Cerebellar cortex (tissue), 1 donor: Measurements from ENCODE around the gene TSPAN33.
"Not testable (repeated sequence)": the region's sequence is repeated elsewhere in the genome, so short reads cannot be mapped to it uniquely, and the experiment has no call there.

Source experiments
- DNase-seq: peaks from one replicate; pipeline ENCODE4 v3.0.0-alpha.2; 2015; ENCODE audit warnings: low spot score

TSPAN33 gene

DNA sequence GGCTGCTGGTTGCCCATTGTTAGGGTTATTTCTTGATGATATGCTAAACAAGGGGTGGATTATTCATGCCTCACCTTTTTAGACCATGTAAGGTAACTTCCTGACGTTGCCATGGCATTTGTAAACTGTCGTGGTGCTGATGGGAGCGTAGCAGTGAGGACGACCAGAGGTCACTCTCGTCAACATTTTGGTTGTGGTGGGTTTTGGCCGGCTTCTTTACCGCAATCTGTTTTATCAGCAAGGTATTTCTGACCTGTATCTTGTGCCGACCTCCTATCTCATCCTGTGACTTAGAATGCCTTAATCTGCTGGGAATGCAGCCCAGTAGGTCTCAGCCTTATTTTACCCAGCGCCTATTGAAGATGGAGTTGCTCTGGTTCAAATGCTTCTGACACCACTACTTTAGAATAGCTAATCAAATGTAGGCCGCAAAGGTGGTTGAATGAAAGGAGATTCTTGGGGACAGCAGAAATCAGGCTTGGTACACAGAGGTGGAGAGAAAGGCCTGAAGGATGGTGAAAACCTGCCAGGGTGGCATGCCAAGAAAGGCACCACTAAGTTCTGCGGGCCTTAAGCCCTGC lies 26.0 kb downstream of the TSPAN33 start:
- no peak for DNase-seq

DNA sequence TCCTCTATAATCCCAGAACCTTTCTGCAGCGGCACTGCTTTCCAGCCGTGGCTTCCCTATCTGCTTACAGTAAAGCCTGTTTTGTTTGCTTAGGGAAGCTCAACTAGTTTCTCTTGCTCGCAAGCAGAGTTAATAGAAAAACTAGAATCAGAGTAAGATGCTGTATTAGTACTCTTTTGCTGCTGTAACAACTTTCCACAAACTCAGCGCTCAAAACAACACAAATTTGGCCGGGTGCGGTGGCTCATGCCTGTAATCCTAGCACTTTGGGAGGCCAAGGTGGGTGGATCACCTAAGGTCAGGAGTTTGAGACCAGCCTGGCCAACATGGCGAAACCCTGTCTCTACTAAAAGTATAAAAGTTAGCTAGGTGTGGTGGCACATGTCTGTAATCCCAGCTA lies 29.4 kb downstream of the TSPAN33 start:
- not testable (repeated sequence) for DNase-seq

- no peak for DNase-seq
These were observed 32.6 kb downstream of the TSPAN33 start for GRCh38 chr7:129176916-129177710.

DNA sequence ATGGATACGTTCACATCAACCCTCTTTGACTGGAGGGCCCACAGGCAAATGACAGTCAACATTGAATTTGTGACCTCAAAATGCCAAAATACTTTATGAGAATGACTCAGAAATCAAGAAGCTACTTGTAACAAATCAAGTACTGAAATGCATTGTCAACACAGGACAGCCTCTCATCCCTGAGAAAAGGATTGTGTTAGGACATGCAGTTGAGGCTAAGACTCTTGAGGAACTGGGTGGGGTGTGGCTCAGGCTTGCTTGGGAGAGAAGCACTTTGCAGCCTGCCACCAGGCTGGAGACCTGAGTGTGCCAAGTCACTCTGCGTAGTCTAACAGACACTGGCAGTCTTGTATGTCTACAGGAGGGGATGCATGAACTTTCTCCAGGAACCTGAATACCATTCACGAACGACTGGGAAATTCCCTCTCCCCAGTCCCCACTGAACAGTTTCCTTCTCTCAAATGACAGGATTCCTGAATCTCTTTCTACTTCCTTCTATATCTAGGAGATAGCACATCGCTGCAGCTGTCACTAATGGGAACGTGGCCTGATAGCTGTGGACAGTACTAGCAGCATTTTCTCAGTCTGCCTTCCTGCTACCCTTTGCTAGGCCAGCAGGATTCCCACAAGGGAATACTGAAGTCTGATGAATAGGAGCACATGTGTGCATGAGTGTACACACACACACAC lies 40.6 kb downstream of the TSPAN33 start:
- DNase-seq = no peak

DNA sequence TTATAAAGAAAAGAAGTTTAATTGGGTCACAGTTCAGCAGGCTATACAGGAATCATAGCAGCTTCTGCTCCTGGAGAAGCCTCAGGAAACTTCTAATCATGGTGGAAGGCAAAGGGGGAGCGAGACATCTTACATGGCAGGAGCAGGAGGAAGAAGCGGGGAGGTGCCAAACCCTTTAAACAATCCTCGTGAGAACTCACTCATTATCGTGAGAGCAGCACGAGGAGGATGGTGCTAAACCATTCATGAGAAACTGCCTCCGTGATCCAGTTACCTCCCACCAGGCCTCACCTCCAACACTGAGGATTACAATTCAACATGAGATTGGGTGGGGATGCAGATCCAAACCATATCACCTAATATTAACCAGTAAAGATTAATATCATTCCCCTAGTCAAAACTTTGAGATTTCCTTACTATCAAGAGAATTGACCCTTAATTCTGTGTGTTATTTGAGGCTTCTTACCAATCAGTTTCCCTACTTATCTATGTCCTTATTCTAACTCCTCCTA lies 42.3 kb downstream of the TSPAN33 start:
- DNase-seq = no peak

DNA sequence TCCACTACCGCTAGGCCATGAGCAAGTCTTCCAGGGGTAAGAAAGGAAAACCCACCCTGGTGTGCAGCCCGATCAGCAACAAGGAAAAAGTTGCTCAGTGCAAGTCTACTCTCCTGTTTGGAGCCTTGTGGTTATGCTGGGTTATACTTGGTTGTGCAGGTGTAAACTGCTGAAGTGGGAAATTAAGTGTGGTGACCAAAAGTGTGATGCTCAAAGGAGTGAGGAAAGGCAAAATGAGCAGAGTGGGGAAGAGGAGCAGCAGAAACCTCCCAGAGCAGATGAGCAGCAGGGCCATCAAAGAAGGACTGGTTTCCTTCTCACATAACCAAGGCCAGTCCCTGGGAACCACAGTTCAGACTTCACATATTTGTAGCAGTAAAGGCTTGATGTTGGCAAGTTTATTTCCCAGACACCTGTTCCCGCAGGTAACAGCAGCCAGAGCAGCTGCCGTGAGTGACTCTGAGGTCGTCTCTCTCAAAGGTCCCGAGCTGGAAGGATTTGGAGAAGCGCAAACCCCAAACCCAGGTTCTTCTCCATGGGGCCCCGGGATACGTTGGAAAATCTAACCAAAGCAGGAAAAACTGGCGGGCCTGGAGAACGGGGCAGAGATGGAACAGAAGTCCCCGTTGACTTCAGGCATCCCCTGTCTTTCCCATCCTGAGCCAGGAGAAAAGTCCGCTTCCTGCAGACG lies 43.3 kb downstream of the TSPAN33 start:
- DNase-seq = no peak

DNA sequence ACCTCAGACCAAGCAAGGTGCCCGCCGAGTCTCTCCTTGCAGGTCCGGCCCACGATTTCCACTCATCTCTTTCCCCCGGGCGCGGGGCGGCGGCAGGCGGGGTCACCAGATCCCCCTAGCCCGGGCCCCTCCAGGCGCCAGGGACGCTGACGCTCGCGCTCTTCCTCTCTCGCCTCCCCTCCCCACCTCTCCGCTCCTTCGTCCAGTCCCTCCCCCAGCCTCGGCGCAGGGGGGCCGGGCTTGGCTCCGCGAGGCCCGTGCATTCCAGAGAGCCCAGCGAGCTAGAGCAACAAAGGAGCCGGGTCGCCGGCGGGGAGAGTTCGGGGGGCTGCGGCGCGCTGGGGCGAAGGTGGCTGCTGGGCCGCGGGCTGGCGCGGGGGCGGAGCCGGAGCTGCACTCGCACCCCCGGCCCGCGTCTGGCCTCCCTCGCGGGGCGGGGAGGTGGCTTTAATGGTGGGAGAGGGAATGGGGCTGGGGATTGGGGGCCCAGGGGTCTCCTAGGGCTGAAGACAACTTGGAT lies 43.9 kb downstream of the TSPAN33 start, which contains the start of gene SMO:
Gene SMO (plus strand): TSS at position 262 of the 520 bp plus-strand sequence. CDS start 519 bp downstream, outside the sequence.
- DNase-seq = no peak

GRCh38 chr7:129188892-129189660 lies 44.6 kb downstream of the TSPAN33 start:
- DNase-seq = no peak

DNA sequence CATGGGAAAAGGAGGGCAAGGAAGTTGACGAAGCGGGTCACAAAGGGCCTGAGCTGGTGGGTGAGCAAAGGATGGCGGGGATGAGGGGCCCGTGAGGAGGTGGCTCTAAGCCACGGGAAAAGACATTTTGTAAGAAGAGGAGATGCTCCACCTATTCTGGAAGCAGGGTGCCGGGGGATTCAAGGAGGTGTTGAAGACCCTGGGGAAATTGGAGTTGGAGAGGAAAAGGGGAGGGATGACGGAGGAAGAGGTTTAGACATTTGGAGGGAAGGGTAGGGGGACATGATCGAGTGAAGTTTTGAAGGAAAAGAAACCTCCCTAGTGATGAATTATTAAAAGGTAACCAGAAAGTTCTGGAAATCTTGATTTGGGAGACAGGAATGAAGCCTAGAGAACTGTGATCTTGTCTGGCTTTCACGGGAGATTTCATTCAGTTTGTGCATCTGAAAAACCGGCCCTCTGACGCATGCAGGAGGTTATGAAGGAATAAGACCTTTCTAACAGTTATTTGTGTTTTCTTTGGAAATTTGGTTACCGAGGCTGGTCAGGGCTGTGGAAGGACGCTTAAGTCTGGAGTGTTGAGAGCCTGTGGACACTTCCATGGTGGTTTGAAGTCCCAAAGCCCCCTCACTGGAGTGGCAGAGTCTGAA lies 45.3 kb downstream of the TSPAN33 start:
- DNase-seq = no peak

DNA sequence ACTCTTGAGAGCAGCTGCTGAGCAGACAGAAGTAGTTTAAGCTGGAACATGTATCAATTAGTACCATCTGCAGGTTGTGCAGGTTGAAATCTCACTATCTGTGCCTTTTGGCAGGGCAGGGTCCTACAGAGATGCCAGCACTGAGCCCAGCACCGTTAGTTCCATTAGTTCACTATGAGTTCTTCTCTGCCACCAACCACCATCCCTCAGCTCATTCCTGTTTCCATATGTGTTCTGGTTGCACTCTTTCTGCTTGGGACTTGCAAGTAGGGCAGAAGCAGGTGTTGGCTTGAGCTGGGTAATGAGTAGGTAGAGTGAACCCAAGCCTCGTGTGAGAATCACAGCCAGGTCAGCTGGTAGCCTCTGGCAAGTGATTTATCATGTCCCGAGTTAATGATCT lies 46.8 kb downstream of the TSPAN33 start:
- DNase-seq = no peak

DNA sequence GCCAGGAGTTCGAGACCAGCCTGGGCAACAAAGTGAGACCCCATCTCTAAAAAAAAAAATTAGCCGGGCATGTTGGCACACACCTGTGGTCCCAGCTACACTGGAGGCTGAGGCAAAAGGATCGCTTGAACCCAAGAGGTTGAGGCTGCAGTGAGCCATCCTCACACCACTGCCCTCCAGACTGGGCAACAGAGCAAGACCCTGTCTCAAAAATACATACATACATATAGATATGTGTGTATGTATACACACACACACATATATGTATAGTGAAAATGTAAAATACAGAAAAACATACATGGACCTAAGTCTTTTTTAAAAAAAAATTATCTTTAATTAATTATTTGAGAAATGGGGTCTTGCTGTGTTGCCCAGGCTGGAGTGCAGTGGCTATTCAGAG lies 49.4 kb downstream of the TSPAN33 start:
- DNase-seq = no peak

- no peak for DNase-seq
These were observed 53.3 kb downstream of the TSPAN33 start for GRCh38 chr7:129197771-129198170.

GRCh38 chr7:129199406-129199805 lies 54.9 kb downstream of the TSPAN33 start:
- DNase-seq = no peak

DNA sequence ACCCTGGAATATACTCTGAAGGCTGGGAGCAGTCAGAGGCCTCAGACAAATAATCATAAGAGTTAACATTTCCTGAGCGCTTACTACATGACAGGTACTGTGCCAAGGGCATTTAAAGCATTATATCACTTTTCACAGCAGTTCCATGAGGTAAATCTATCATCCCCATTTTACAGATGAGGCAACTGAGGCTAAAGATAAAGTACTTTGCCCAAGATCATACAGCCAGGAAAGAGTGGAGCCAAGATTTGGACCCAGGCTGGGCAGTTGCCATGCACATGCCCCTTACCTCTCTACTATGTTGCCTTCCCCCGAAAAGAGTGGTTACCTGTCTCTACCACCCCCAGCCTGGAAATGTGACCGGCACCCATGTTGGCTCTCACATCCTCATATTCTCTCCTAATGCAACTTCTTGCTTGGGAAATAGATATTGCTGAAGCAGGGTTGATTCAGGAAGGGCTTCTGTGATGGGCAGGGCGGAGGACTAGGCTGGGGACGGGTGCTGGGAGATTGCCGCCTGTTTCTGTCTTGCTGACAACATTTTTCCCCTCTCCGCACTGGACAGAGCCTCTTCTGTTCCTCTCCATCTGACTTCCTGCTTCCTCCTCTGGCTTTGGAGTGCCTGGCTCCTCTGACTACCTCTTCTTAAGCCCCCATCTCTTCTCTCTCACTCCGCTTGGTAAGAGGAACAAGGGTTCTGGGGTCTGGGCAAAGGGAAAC lies 57.7 kb downstream of the TSPAN33 start:
- no peak for DNase-seq

GRCh38 chr7:129203050-129203741 lies 58.7 kb downstream of the TSPAN33 start:
- DNase-seq = no peak

DNA sequence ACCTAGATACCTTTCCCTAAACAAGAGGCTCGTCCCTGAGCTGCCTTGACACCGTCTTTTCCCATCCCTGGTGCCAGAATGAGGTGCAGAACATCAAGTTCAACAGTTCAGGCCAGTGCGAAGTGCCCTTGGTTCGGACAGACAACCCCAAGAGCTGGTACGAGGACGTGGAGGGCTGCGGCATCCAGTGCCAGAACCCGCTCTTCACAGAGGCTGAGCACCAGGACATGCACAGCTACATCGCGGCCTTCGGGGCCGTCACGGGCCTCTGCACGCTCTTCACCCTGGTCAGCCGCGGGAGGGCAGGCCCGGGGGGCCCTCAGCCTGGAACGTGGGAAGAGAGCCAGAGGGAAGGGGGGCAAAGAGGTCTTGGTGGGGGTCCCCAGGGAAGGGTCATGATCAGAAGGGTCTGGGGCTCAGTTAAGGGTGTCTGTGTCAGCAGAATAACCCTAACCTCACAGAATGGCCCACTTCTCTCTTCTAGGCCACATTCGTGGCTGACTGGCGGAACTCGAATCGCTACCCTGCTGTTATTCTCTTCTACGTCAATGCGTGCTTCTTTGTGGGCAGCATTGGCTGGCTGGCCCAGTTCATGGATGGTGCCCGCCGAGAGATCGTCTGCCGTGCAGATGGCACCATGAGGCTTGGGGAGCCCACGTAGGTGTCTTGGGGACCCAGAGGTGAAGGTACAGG lies 60.8 kb downstream of the TSPAN33 start:
- no peak for DNase-seq

DNA sequence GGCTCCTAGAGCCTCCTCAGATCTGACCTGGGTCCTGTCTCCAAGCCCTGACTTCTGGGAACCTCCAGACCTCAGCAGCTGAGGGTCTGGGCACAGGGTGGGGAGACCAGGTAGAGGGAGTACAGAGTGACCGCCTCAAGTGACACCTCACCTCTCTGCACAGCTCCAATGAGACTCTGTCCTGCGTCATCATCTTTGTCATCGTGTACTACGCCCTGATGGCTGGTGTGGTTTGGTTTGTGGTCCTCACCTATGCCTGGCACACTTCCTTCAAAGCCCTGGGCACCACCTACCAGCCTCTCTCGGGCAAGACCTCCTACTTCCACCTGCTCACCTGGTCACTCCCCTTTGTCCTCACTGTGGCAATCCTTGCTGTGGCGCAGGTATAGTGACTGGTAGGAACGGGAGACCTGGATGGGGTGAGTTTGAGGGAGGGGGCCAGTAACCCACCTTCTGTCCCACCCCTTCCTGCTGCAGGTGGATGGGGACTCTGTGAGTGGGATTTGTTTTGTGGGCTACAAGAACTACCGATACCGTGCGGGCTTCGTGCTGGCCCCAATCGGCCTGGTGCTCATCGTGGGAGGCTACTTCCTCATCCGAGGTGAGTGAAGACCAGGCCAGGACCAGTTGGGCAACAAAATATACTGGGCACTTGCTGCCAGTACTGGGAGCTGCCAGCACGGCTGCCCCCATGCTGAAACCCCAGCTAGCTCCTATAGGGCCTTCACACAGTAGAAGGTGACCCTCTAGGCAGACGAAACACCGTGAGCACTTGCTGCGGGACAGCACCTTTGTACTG lies 61.7 kb downstream of the TSPAN33 start:
- no peak for DNase-seq

GRCh38 chr7:129208667-129209066 lies 64.2 kb downstream of the TSPAN33 start:
- no peak for DNase-seq
